ENCODE measurements around the gene PDCL2.
"Not testable (repeated sequence)": the region's sequence is repeated elsewhere in the genome, so short reads cannot be mapped to it uniquely, and the experiment has no call there.

PDCL2 gene

GRCh38 chr4:55592014-55592413 is at the start of gene PDCL2:
PDCL2 (minus strand) TSS chr4:55592245; CDS start chr4:55592109, 136 bp downstream.
- no peak for DNase-seq (ENCODE audit: extremely low read depth in 1 of 2, low read depth in 1 of 2)

- no peak for DNase-seq (ENCODE audit: extremely low read depth in 1 of 2, low read depth in 1 of 2)
Measured at GRCh38 chr4:55637272-55637820, 45.3 kb upstream of the PDCL2 start.

GRCh38 chr4:55636656-55636999 is 44.6 kb upstream of the PDCL2 start:
- DNase-seq (ENCODE audit: extremely low read depth in 1 of 2, low read depth in 1 of 2), result no peak

GRCh38 chr4:55635741-55636655 is 44.0 kb upstream of the PDCL2 start, which contains the start of gene NMU:
NMU (minus strand) TSS chr4:55636298; CDS start chr4:55636192, 106 bp downstream.
- peak; percentile 13 to 19 for DNase-seq (ENCODE audit: extremely low read depth in 1 of 2, low read depth in 1 of 2)

GRCh38 chr4:55635282-55635681 is 43.2 kb upstream of the PDCL2 start:
- DNase-seq (ENCODE audit: extremely low read depth in 1 of 2, low read depth in 1 of 2), result no peak

- no peak for DNase-seq (ENCODE audit: extremely low read depth in 1 of 2, low read depth in 1 of 2)
Measured at GRCh38 chr4:55634417-55635128, 42.5 kb upstream of the PDCL2 start.

- no peak for DNase-seq (ENCODE audit: extremely low read depth in 1 of 2, low read depth in 1 of 2)
Measured at GRCh38 chr4:55633903-55634302, 41.9 kb upstream of the PDCL2 start.

- DNase-seq (ENCODE audit: extremely low read depth in 1 of 2, low read depth in 1 of 2), result no peak
Measured at GRCh38 chr4:55625835-55626234, 33.8 kb upstream of the PDCL2 start.

GRCh38 chr4:55624063-55624462 is 32.0 kb upstream of the PDCL2 start:
- not testable (repeated sequence) for DNase-seq (ENCODE audit: extremely low read depth in 1 of 2, low read depth in 1 of 2)

GRCh38 chr4:55618546-55619143 is 26.6 kb upstream of the PDCL2 start:
- DNase-seq (ENCODE audit: extremely low read depth in 1 of 2, low read depth in 1 of 2), result no peak

- DNase-seq (ENCODE audit: extremely low read depth in 1 of 2, low read depth in 1 of 2), result no peak
Measured at GRCh38 chr4:55617587-55618197, 25.6 kb upstream of the PDCL2 start.

GRCh38 chr4:55615008-55615407 is 23.0 kb upstream of the PDCL2 start:
- DNase-seq (ENCODE audit: extremely low read depth in 1 of 2, low read depth in 1 of 2), result no peak

- no peak for DNase-seq (ENCODE audit: extremely low read depth in 1 of 2, low read depth in 1 of 2)
Measured at GRCh38 chr4:55613621-55614020, 21.6 kb upstream of the PDCL2 start.

GRCh38 chr4:55612341-55612740 is 20.3 kb upstream of the PDCL2 start:
- no peak for DNase-seq (ENCODE audit: extremely low read depth in 1 of 2, low read depth in 1 of 2)

- DNase-seq (ENCODE audit: extremely low read depth in 1 of 2, low read depth in 1 of 2), result no peak
Measured at GRCh38 chr4:55611358-55612059, 19.5 kb upstream of the PDCL2 start.

- no peak for DNase-seq (ENCODE audit: extremely low read depth in 1 of 2, low read depth in 1 of 2)
Measured at GRCh38 chr4:55610381-55610780, 18.3 kb upstream of the PDCL2 start.

GRCh38 chr4:55609393-55609866 is 17.4 kb upstream of the PDCL2 start:
- DNase-seq (ENCODE audit: extremely low read depth in 1 of 2, low read depth in 1 of 2), result no peak

GRCh38 chr4:55608591-55608990 is 16.5 kb upstream of the PDCL2 start:
- no peak for DNase-seq (ENCODE audit: extremely low read depth in 1 of 2, low read depth in 1 of 2)

GRCh38 chr4:55604996-55605395 is 13.0 kb upstream of the PDCL2 start:
- no peak for DNase-seq (ENCODE audit: extremely low read depth in 1 of 2, low read depth in 1 of 2)

GRCh38 chr4:55600640-55601039 is 8.6 kb upstream of the PDCL2 start:
- no peak for DNase-seq (ENCODE audit: extremely low read depth in 1 of 2, low read depth in 1 of 2)
